Stimulated activated CD4-positive, alpha-beta T cell treated with anti-CD3 and anti-CD28 coated beads, Interleukin-1b, Interleukin-23, amount 100 ng/mL, for 24 hours (primary cell): ENCODE measurements around the gene ERCC3.
"Not testable (repeated sequence)": the region's sequence is repeated elsewhere in the genome, so short reads cannot be mapped to it uniquely, and the experiment has no call there.

Experiments used
- DNase-seq, 4 experiments: peaks; one replicate each; pipeline ENCODE4 v3.0.0-alpha.2; 2020; ENCODE audit warnings: low read depth in 4 of 4, low spot score in 1 of 4

ERCC3 gene

DNA sequence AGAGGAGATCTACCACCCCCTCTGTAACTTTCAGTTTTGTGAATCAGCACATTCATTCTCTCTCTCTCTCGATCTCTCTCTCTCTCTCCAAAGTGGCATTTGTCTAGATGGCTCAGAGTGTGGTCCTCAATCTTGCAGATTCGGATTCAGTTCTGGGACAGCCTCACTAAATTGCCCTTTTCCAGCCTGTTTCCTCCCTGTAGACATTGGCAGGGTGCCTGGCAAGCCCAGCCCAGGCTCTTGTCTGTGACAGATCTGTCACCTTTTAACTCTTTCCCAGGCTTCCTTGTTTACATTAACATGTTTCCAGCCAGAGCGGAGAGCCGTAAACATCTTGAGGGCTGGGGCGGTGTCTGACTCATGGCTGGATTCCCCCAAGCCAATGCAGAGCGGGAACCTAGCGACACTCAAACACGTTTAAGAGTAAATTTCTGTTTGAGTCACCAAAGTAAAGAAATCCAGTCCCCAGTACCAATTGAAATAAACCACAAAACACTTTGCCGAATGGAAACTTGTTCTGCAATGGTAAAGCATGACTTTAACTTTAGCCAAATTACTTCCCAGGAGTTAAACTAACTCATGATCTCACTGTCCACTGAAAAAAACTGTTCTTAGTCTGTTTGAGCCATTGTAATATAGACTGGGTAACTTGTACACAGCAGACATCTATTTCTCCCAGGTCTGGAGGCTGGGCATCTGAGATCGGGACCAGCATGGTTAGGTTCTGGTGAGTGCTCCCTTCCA is 67.3 kb downstream of the ERCC3 start:
- DNase-seq, result peak in 3 of 4 experiments; percentile 7 to 43 (median 15)

DNA sequence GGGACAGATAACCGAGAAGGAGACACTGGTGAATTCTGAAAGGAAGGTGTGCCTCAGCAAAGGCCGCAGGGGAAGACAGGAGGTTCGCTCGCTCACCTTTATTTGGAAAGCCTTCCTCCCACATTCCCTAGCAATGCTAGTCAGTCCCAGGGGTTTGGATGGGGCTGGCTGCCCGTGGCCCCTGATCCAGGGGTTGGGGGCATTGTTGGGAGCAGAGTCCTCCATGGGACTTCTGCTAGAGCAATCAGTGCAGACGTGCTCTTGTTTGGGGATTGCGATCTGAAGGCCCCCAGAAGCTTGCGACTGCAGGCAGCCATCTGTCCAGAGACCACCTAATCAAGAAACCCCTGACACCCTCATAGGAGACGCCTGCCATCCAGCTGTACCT is 67.8 kb downstream of the ERCC3 start:
- no peak for DNase-seq

- no peak for DNase-seq
These were observed 68.6 kb downstream of the ERCC3 start for GRCh38 chr2:127225186-127225960.

GRCh38 chr2:127224135-127224534 is 69.8 kb downstream of the ERCC3 start:
- DNase-seq, result not testable (repeated sequence)

- no peak for DNase-seq
These were observed 73.0 kb downstream of the ERCC3 start for GRCh38 chr2:127220768-127221527.

- DNase-seq, result no peak
These were observed 73.7 kb downstream of the ERCC3 start, which contains the start of gene CYP27C1 for GRCh38 chr2:127220102-127220767. Gene CYP27C1 (minus strand): TSS chr2:127220299. CDS start chr2:127220270, 29 bp downstream.

DNA sequence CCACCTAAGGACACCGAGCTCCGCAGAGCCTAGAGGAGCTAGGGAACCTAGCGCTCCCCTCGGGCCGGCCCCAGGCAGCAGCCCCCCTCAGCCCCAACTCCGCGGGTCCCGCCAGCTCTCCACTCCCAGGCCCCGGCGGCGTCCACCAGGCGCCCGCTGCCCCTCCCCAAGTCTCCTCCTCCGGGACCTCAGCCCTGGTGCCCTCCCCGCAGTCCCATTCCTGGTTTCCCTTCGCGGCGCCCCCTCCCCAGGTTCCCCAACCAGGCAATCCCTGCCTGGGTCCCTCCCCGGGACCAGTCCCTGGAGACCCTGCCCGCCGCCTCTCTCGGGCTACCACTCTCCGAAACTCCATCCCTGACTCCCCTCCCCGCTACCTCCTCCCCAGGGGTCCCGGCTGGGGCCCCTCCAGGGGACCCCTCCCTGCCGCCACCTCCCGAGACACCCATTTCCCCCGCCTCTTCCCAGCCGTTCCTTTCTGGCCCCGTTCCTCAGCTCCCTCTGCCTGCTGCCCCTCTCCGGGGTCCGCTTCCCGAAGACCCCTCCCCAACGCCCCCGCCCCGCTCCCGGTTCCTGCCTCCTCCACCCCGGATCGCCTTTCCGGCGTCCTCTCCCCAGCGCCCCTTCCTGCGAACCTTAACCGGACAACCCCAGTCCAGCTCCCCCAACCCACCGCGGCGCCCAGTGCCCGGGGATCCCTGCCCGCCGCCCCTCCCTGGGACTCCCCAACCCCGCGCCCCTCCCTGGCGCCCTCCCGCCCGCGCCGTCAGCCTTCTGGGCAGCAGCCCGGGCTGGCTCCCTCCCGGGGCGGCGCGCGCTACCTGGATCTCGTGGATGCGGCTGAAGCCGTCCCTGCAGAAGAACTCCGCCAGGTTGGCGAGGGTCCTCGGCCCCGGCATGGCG is 74.5 kb downstream of the ERCC3 start:
- DNase-seq, result no peak

GRCh38 chr2:127218812-127219170 is 75.2 kb downstream of the ERCC3 start:
- no peak for DNase-seq

GRCh38 chr2:127217470-127218325 is 76.2 kb downstream of the ERCC3 start:
- DNase-seq, result no peak

GRCh38 chr2:127216593-127216992 is 77.4 kb downstream of the ERCC3 start:
- no peak for DNase-seq

DNA sequence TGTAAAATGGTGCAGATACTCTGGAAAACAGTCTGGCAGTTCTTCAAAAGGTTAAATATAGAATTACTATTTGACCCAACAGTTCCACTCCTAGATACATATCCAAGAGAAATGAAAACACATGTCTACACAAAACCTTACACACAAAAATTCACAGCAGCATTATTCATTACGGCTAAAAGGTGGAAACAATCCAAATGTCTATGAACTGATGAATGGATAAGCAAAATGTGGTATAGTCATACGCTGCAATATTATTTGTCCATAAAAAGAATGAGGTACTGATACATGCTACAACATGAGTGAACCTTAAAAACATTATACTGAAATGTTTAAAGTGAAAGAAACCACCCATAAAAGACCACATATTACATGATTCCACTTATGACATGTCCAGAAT is 77.8 kb downstream of the ERCC3 start:
- DNase-seq, result no peak

DNA sequence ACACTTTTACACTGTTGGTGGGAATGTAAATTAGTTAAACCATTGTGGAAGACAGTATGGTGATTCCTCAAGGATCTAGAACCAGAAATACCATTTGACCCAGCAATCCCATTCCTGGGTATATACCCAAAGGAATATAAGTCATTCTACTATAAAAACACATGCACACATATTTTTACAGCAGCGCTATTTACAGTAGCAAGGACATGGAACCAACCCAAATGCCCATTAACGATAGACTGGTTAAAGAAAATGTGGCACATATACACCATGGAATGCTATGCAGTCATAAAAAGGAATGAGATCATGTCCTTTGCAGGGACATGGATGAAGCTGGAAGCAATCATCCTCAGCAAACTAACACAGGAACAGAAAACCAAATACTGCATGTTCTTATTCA is 79.7 kb downstream of the ERCC3 start:
- DNase-seq, result not testable (repeated sequence)

DNA sequence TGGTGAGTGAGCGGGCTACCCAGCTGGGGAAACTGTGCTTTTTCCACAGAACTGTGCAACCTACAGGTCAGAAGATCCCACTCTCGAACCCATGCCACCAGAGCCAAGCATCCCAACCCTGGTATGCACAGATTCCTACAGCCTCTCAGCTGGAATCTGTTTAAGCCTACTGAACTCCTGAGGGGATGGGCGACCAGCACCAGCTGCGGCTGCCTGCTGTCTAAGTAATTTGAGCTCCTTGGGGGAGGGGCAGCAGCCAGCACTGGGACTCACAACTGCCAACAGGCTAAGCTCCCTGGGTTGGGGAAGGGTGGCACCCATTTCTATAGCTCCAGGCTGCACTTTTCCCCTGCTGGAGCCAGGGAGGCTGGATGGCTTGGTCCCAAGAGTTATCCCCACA is 85.6 kb downstream of the ERCC3 start:
- no peak for DNase-seq
